K562 (cell line): Measurements from ENCODE around the gene TRIM65. TPM values are rescaled to one million over a fixed set of nuclear protein-coding genes. Genes with fewer than 3 reads are reported as not detected.
A peak's percentile ranks its signal among the peaks of the same experiment; 100 is the strongest.

Source experiments
- ATAC-seq: fragments of 200-7000 bp; cut with Tn5 transposase; 3 replicates; pipeline ENCODE4 v1.9.1; 2020; ENCODE audit warnings: moderate library complexity
- BruUV-seq: library from RNA; stranded (reverse); fragments of 400-500 nt; replicated peaks from 2 replicates; lab custom pipeline; 2021; lab: Mats Ljungman, UMichigan
- CTCF ChIA-PET: fragments of 300-600 bp; formaldehyde crosslinking; extraction: SDS; loops from one replicate; lab custom pipeline; 2021; ENCODE audit warnings: low intra/inter-chr PET ratio; lab: Yijun Ruan, JAX
- POLR2A ChIA-PET: fragments of 300-600, 350-650 bp; sonication (Branson Sonifier 250); formaldehyde crosslinking; extraction: SDS; loops from one replicate; lab custom pipeline; 2021; ENCODE audit warnings: antibody characterized with exemption, inconsistent platforms; lab: Yijun Ruan, JAX
- DNase-seq, 4 experiments: peaks; one replicate each; pipeline versions ENCODE4 v3.0.0 to v3.0.0-alpha.2; 2011 to 2018; ENCODE audit warnings: low spot score in 3 of 4, mixed read lengths in 3 of 4; ENCODE audit errors: extremely low read depth in 1 of 4
- FAIRE-seq: peaks from 2 replicates; lab custom pipeline; 2011; peaks lifted over from hg19 to GRCh38; lab: Jason Lieb, UNC
- H2AFZ ChIP-seq: 2 replicates; pipeline ENCODE4 v1.6.0; 2011; ENCODE audit warnings: low read depth, low read length, control low read depth, inconsistent platforms
- H3K27ac ChIP-seq: fragments of 200-600 bp; 3 replicates; pipeline ENCODE4 v1.8.0; 2011; ENCODE audit warnings: low read depth, mild to moderate bottlenecking, control low read depth, inconsistent platforms, low read length, moderate library complexity, mixed read lengths; ENCODE audit errors: extremely low read depth
- H3K27me3 ChIP-seq, 2 experiments: fragments of 300-600 bp in 1 of 2; 2 replicates in 1 of 2; 3 replicates in 1 of 2; pipeline versions ENCODE4 v1.6.0 to v1.8.0; 2011; ENCODE audit warnings: inconsistent platforms in 2 of 2, low read length in 2 of 2, mild to moderate bottlenecking in 1 of 2, mixed read lengths in 1 of 2, moderate library complexity in 1 of 2; ENCODE audit not compliant: control insufficient read depth in 2 of 2, insufficient read depth in 2 of 2
- H3K36me3 ChIP-seq: fragments of 300-600 bp; 3 replicates; pipeline ENCODE4 v1.8.0; 2011; ENCODE audit warnings: mild to moderate bottlenecking, low read length, inconsistent platforms; ENCODE audit not compliant: control insufficient read depth, insufficient read depth
- H3K4me1 ChIP-seq, 2 experiments: fragments of 200-600 bp in 1 of 2; replicated peaks in 1 of 2; 2 replicates in 1 of 2; 3 replicates in 1 of 2; pipeline versions ENCODE4 v1.5.1 to v1.8.0; 2011; ENCODE audit warnings: inconsistent platforms in 2 of 2, low read length in 2 of 2, mild to moderate bottlenecking in 1 of 2, mixed read lengths in 1 of 2, moderate library complexity in 1 of 2; ENCODE audit not compliant: control insufficient read depth in 2 of 2, insufficient read depth in 2 of 2
- H3K4me2 ChIP-seq: 2 replicates; pipeline ENCODE4 v1.6.1; 2011; ENCODE audit warnings: low read length, control low read depth, inconsistent platforms, mixed read lengths; ENCODE audit not compliant: insufficient read depth
- H3K4me3 ChIP-seq: fragments of 200-600 bp; sonication (generic), shearing (Covaris generic); 2 replicates; pipeline ENCODE4 v1.5.1; 2016; ENCODE audit warnings: control low read depth, inconsistent platforms
- H3K79me2 ChIP-seq: fragments of 200-600 bp; 3 replicates; pipeline ENCODE4 v1.8.0; 2011; ENCODE audit warnings: low read length, inconsistent platforms; ENCODE audit not compliant: control insufficient read depth, insufficient read depth
- H3K9ac ChIP-seq, 2 experiments: 2 replicates each; pipeline versions ENCODE4 v1.6.0 to v1.6.1; 2011; ENCODE audit warnings: low read depth in 2 of 2, low read length in 2 of 2, control low read depth in 1 of 2, inconsistent platforms in 1 of 2, mild to moderate bottlenecking in 1 of 2, mixed read lengths in 1 of 2; ENCODE audit not compliant: insufficient read depth in 1 of 2
- H3K9me1 ChIP-seq: one replicate; pipeline ENCODE4 v1.6.0; 2011; ENCODE audit warnings: inconsistent platforms, mild to moderate bottlenecking, low read length, moderate library complexity; ENCODE audit not compliant: control insufficient read depth, insufficient read depth
- H3K9me3 ChIP-seq: replicated peaks from 2 replicates; pipeline ENCODE4 v1.5.1; 2011; ENCODE audit warnings: low read depth, low read length, inconsistent platforms; ENCODE audit not compliant: control insufficient read depth, insufficient read depth
- H4K20me1 ChIP-seq: replicated peaks from 2 replicates; pipeline ENCODE4 v1.6.1; 2011; ENCODE audit warnings: low read length, inconsistent platforms, mixed read lengths; ENCODE audit not compliant: control insufficient read depth, insufficient read depth
- MAFG ChIP-seq: fragments of 450-650 bp; conservative IDR thresholded peaks from 2 replicates; pipeline ENCODE4 v1.6.1; 2016; ENCODE audit warnings: missing genetic modification characterization, missing compliant biosample characterization
- ZNF75A ChIP-seq: fragments of 450-650 bp; formaldehyde crosslinking; IDR thresholded peaks from 2 replicates; pipeline ENCODE4 v1.4.0; 2020; ENCODE audit warnings: mild to moderate bottlenecking
- WGBS: fragments of 100-300 bp; shearing (Covaris generic); methylation state at CpG from one replicate; pipeline ENCODE4 v1.1.6; 2016; ENCODE audit warnings: low coverage, mixed read lengths; ENCODE audit not compliant: insufficient coverage; ENCODE audit errors: missing lambda C conversion rate; 5-methylcytosine and 5-hydroxymethylcytosine counted together
- in situ Hi-C: fragments of 300-500 bp; cut with MboI; formaldehyde crosslinking; loops from 4 replicates; pipeline ENCODE4 v1.15.0; 2018; ENCODE audit warnings: inconsistent platforms, mixed read lengths
- intact Hi-C: fragments of 100-400 bp; cut with micrococcal nuclease; formaldehyde crosslinking; loops from 2 replicates; pipeline ENCODE4 v1.14.2; 2022
- polyA plus RNA-seq, 8 experiments: library from polyadenylated mRNA; depleted of rRNA in 4 of 8; stranded (reverse) in 5 of 8; unstranded in 3 of 8; fragments of >200 nt; fragmentation: Nextera tagmentation in 2 of 8; fragmentation: Illumina TruSeq in 1 of 8; extraction: Ambion mirVana in 2 of 8; extraction: Trizol in 1 of 8; gene quantifications; 2 replicates each; pipeline versions ENCODE4 v1.2.1 to v1.2.3, GENCODE V29; 2011 to 2014; ENCODE audit warnings: inconsistent platforms in 1 of 8, missing spikeins in 1 of 8
- total RNA-seq, 7 experiments: library from RNA; depleted of rRNA in 6 of 7; stranded (reverse); fragments of >200 nt in 6 of 7; fragmentation: Illumina TruSeq in 2 of 7; extraction: Trizol in 2 of 7; gene quantifications; 2 replicates each; pipeline versions ENCODE4 v1.2.1 to v1.2.3, GENCODE V29; 2011 to 2021; ENCODE audit warnings: low replicate concordance in 1 of 7
- TF ChIP-seq, protein P1 (sequence below), 3 experiments: IDR thresholded peaks in 2 of 3; conservative IDR thresholded peaks in 1 of 3; 2 replicates each; pipeline ENCODE4 v1.5.1; 2011 to 2012; ENCODE audit warnings: low read length in 3 of 3, mild to moderate bottlenecking in 3 of 3, control low read depth in 2 of 3, improper control_type of control experiment in 1 of 3, inconsistent platforms in 1 of 3, low read depth in 1 of 3, mixed read lengths in 1 of 3, moderate library complexity in 1 of 3; ENCODE audit not compliant: insufficient read depth in 2 of 3
- TF ChIP-seq, protein P2 (sequence below), 2 experiments: fragments of 450-650 bp in 1 of 2; sonication (generic) in 1 of 2; formaldehyde crosslinking in 1 of 2; IDR thresholded peaks; 2 replicates each; pipeline versions ENCODE4 v1.7.1 to v1.9.0; 2016 to 2022; ENCODE audit warnings: inconsistent platforms in 1 of 2, mild to moderate bottlenecking in 1 of 2, missing genetic modification reagents in 1 of 2
- TF ChIP-seq, protein P3 (sequence below): fragments of 450-650 bp; IDR thresholded peaks from 2 replicates; pipeline ENCODE4 v1.6.1; 2016; ENCODE audit warnings: low read depth, mild to moderate bottlenecking, moderate library complexity

Gene TRIM65
- total and polyA plus RNA-seq, 9 of the 15 experiments (the other 6 are each of a cell fraction or from before 2014, with no cell fraction given): 2.8 to 45.7 (median 22.9) TPM

DNA sequence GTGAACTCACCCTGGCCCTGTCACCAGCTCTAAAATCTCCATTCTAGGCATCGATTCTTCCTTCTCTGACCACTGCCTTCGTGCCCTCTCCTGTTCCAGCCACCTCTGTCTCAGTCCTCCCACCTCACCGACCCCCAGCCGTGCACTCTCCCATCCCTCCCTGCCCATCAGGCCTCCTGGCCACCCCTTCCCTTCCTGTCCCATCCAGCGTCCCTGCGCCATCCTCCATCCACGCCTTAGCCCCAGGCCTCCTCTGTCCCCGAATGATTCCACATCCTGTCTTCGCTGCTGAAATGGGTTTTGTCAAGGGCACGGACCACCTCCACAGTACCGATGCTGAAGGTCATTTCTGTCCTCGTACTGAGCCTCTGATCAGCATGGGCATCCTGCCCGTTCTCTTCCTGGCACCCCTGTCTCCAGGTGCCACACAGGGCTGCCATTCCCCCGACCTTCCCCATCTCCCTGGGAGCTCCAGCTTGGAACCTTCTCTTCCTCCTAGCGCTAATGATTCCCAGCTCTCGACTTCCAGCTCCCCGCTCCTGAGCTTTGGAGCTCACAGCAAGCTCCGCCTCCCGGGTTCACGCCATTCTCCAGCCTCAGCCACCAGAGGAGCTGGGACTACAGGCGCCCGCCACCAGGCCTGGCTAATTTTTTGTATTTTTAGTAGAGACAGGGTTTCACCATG is 2.6 kb downstream of the TRIM65 start (continued):
- TF ChIP-seq, protein P1, sequence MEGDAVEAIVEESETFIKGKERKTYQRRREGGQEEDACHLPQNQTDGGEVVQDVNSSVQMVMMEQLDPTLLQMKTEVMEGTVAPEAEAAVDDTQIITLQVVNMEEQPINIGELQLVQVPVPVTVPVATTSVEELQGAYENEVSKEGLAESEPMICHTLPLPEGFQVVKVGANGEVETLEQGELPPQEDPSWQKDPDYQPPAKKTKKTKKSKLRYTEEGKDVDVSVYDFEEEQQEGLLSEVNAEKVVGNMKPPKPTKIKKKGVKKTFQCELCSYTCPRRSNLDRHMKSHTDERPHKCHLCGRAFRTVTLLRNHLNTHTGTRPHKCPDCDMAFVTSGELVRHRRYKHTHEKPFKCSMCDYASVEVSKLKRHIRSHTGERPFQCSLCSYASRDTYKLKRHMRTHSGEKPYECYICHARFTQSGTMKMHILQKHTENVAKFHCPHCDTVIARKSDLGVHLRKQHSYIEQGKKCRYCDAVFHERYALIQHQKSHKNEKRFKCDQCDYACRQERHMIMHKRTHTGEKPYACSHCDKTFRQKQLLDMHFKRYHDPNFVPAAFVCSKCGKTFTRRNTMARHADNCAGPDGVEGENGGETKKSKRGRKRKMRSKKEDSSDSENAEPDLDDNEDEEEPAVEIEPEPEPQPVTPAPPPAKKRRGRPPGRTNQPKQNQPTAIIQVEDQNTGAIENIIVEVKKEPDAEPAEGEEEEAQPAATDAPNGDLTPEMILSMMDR (IDR thresholded peaks at IDR 0.05 in 2 of 3, conservative IDR thresholded peaks at IDR 0.05 in 1 of 3; ENCODE audit: insufficient read depth in 2 of 3, low read depth in 1 of 3, low read length in 3 of 3): no peak

DNA sequence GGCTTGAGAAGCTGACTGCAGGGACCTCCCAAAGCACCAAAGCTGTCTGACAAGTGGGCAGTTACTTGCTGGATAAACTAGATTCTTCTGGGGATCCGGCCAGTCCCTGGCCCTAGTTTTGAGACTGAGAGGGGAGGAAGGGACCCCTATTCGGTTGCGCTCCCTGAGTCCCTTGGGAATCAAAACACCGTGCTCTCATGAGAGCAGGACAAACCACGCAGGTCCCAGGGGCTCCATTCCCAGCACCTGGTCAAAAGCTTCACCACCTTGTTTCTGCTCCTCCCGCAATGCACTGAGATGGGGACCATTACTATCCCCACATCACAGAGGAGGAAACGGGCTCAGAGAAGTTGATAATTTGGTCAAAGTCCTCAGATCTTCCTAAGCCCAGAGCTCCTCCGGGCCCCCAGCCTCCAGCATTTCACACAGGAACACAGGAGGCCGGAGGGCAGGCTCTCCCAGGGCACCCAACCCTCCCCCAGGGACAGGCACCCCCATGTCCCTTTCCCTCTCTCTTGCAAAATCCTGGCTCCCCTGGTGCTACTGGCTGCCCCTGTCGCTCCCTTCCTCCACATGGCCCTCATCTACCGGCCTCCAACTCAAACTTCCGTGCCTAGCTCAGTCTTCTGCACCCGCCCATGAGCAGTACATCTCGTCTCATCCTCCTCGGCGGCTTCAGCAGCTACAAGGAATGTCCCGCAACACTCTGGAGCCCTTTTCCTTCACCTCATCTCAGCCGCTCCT is 3.3 kb downstream of the TRIM65 start:
- POLR2A ChIA-PET: interaction anchor here (0.6 to 15.9 kb wide), 13 partner anchors 9 to 353 kb away, joined by 3 to 169 read pairs (median 4); partner anchors contain the start of genes TRIM47 and WBP2
- H3K9ac ChIP-seq: peak overlapping the region in 1 of 2 experiments; percentile 100; a peak in 2 of 4 replicates
- intact Hi-C loops: no loop called here
- H2AFZ ChIP-seq: no peak overlapping the region
- TF ChIP-seq, protein P2, sequence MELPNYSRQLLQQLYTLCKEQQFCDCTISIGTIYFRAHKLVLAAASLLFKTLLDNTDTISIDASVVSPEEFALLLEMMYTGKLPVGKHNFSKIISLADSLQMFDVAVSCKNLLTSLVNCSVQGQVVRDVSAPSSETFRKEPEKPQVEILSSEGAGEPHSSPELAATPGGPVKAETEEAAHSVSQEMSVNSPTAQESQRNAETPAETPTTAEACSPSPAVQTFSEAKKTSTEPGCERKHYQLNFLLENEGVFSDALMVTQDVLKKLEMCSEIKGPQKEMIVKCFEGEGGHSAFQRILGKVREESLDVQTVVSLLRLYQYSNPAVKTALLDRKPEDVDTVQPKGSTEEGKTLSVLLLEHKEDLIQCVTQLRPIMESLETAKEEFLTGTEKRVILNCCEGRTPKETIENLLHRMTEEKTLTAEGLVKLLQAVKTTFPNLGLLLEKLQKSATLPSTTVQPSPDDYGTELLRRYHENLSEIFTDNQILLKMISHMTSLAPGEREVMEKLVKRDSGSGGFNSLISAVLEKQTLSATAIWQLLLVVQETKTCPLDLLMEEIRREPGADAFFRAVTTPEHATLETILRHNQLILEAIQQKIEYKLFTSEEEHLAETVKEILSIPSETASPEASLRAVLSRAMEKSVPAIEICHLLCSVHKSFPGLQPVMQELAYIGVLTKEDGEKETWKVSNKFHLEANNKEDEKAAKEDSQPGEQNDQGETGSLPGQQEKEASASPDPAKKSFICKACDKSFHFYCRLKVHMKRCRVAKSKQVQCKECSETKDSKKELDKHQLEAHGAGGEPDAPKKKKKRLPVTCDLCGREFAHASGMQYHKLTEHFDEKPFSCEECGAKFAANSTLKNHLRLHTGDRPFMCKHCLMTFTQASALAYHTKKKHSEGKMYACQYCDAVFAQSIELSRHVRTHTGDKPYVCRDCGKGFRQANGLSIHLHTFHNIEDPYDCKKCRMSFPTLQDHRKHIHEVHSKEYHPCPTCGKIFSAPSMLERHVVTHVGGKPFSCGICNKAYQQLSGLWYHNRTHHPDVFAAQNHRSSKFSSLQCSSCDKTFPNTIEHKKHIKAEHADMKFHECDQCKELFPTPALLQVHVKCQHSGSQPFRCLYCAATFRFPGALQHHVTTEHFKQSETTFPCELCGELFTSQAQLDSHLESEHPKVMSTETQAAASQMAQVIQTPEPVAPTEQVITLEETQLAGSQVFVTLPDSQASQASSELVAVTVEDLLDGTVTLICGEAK (IDR thresholded peaks at IDR 0.05): no peak
- TF ChIP-seq, protein P2 (CRISPR knock-in tag; IDR thresholded peaks at IDR 0.05): no peak
- TF ChIP-seq, protein P3, sequence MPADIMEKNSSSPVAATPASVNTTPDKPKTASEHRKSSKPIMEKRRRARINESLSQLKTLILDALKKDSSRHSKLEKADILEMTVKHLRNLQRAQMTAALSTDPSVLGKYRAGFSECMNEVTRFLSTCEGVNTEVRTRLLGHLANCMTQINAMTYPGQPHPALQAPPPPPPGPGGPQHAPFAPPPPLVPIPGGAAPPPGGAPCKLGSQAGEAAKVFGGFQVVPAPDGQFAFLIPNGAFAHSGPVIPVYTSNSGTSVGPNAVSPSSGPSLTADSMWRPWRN: no peak
- no peak for TF ChIP-seq ZNF75A (CRISPR knock-in tag)
- no peak for TF ChIP-seq MAFG (tag)
- TF ChIP-seq, all 486 proteins: peak for 0
- DNase-seq: no peak
- H3K4me1 ChIP-seq: peaks cover 13 to 78% of the 10 kb centered on the region in 2 experiments; a peak in 4 of 5 replicates
- no peak for ATAC-seq
- H3K4me2 ChIP-seq: no peak overlapping the region
- no peak overlapping the region for H3K27ac ChIP-seq
- BruUV-seq: no TSS peak
- no peaks in the 10 kb centered on the region for H3K27me3 ChIP-seq
- peaks cover 4% of the 10 kb centered on the region for H3K9me1 ChIP-seq
- H4K20me1 ChIP-seq: no peaks in the 10 kb centered on the region
- in situ Hi-C loops: no loop called here
- H3K36me3 ChIP-seq: peaks cover 48% of the 10 kb centered on the region; the same call in 1 of the 3 replicates
- 87% methylated on average over 16 of the region's 18 CpGs for WGBS
- no peaks in the 10 kb centered on the region for H3K9me3 ChIP-seq
- no peak overlapping the region for H3K4me3 ChIP-seq
- FAIRE-seq: no peak
- CTCF ChIA-PET: no interaction called here
- H3K79me2 ChIP-seq: peaks cover 31% of the 10 kb centered on the region
